ENCODE results near the gene GPRC5B.

DNA sequence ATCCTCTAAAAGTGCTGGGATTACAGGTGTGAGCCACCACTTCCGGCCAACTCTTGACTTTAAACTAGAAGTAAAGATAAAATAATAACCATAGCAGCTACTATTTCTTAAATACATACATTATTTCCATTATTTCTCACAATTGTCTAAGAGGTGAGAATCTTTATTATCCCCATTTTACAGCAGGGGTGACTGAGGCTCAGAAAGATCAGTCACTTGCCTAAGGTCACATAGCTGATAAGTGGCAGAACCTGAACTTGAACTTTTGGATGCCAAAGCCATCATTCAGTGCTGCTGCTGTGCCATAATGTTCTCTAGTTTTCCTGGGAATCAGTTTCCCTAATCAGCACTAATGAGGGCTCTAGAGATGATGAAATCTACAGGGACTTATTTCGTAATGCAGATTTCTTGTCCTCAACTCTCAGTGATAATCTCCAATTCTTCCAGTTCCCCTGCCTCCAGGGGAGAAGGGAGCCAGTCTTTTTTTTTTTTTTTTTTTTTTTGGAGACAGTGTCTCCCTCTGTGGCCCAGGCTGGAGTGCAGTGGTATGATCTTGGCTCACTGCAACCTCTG is 25.2 kb upstream of the GPRC5B start:
- TF ChIP-seq, protein P1, sequence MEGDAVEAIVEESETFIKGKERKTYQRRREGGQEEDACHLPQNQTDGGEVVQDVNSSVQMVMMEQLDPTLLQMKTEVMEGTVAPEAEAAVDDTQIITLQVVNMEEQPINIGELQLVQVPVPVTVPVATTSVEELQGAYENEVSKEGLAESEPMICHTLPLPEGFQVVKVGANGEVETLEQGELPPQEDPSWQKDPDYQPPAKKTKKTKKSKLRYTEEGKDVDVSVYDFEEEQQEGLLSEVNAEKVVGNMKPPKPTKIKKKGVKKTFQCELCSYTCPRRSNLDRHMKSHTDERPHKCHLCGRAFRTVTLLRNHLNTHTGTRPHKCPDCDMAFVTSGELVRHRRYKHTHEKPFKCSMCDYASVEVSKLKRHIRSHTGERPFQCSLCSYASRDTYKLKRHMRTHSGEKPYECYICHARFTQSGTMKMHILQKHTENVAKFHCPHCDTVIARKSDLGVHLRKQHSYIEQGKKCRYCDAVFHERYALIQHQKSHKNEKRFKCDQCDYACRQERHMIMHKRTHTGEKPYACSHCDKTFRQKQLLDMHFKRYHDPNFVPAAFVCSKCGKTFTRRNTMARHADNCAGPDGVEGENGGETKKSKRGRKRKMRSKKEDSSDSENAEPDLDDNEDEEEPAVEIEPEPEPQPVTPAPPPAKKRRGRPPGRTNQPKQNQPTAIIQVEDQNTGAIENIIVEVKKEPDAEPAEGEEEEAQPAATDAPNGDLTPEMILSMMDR (conservative IDR thresholded peaks at IDR 0.05) = no peak
- no peak for TF ChIP-seq EZH2 (IDR thresholded peaks at IDR 0.05; ENCODE audit: low read depth)

Data from PC-9 (cell line).